ENCODE results near the gene SLC16A4.

DNA sequence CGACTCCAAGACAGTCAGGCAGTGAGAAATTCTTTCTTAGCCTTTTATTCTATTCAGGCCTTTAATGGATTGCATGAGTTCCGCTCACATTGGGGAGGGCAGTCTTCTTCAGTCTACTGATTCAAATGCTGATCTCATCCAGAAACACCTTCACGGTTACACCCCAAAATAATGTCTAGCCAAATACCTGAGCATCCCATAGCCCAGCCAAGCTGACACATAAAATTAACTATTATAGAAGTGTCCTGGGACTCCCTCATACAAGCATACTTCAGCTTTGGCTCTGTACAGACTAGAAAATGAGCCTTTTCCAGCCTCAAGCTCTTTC, 3.6 kb upstream of the SLC16A4 start:
- TF ChIP-seq, protein P1, sequence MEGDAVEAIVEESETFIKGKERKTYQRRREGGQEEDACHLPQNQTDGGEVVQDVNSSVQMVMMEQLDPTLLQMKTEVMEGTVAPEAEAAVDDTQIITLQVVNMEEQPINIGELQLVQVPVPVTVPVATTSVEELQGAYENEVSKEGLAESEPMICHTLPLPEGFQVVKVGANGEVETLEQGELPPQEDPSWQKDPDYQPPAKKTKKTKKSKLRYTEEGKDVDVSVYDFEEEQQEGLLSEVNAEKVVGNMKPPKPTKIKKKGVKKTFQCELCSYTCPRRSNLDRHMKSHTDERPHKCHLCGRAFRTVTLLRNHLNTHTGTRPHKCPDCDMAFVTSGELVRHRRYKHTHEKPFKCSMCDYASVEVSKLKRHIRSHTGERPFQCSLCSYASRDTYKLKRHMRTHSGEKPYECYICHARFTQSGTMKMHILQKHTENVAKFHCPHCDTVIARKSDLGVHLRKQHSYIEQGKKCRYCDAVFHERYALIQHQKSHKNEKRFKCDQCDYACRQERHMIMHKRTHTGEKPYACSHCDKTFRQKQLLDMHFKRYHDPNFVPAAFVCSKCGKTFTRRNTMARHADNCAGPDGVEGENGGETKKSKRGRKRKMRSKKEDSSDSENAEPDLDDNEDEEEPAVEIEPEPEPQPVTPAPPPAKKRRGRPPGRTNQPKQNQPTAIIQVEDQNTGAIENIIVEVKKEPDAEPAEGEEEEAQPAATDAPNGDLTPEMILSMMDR (IDR thresholded peaks at IDR 0.05) = no peak
- TF ChIP-seq, protein P2, sequence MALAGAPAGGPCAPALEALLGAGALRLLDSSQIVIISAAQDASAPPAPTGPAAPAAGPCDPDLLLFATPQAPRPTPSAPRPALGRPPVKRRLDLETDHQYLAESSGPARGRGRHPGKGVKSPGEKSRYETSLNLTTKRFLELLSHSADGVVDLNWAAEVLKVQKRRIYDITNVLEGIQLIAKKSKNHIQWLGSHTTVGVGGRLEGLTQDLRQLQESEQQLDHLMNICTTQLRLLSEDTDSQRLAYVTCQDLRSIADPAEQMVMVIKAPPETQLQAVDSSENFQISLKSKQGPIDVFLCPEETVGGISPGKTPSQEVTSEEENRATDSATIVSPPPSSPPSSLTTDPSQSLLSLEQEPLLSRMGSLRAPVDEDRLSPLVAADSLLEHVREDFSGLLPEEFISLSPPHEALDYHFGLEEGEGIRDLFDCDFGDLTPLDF (CRISPR knock-in tag; IDR thresholded peaks at IDR 0.05) = no peak
- TF ChIP-seq, protein P3, sequence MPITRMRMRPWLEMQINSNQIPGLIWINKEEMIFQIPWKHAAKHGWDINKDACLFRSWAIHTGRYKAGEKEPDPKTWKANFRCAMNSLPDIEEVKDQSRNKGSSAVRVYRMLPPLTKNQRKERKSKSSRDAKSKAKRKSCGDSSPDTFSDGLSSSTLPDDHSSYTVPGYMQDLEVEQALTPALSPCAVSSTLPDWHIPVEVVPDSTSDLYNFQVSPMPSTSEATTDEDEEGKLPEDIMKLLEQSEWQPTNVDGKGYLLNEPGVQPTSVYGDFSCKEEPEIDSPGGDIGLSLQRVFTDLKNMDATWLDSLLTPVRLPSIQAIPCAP (CRISPR knock-in tag; IDR thresholded peaks at IDR 0.05) = no peak
- TF ChIP-seq, protein P4, sequence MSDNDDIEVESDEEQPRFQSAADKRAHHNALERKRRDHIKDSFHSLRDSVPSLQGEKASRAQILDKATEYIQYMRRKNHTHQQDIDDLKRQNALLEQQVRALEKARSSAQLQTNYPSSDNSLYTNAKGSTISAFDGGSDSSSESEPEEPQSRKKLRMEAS (CRISPR knock-in tag; IDR thresholded peaks at IDR 0.05) = no peak
- TF ChIP-seq SP1 (CRISPR knock-in tag; conservative IDR thresholded peaks at IDR 0.05) (no peak), ELF4 (CRISPR knock-in tag; IDR thresholded peaks at IDR 0.05; ENCODE audit: low read depth) (no peak), RELA (CRISPR knock-in tag; IDR thresholded peaks at IDR 0.05; ENCODE audit: borderline replicate concordance) (no peak), IRF2 (CRISPR knock-in tag; IDR thresholded peaks at IDR 0.05; ENCODE audit: borderline replicate concordance, low read depth) (no peak), CBFB (CRISPR knock-in tag; IDR thresholded peaks at IDR 0.05; ENCODE audit: low read depth) (no peak)
- TF ChIP-seq, protein P5, sequence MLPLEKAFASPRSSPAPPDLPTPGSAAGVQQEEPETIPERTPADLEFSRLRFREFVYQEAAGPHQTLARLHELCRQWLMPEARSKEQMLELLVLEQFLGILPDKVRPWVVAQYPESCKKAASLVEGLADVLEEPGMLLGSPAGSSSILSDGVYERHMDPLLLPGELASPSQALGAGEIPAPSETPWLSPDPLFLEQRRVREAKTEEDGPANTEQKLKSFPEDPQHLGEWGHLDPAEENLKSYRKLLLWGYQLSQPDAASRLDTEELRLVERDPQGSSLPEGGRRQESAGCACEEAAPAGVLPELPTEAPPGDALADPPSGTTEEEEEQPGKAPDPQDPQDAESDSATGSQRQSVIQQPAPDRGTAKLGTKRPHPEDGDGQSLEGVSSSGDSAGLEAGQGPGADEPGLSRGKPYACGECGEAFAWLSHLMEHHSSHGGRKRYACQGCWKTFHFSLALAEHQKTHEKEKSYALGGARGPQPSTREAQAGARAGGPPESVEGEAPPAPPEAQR (CRISPR knock-in tag; IDR thresholded peaks at IDR 0.05) = no peak
- TF ChIP-seq, protein P6, sequence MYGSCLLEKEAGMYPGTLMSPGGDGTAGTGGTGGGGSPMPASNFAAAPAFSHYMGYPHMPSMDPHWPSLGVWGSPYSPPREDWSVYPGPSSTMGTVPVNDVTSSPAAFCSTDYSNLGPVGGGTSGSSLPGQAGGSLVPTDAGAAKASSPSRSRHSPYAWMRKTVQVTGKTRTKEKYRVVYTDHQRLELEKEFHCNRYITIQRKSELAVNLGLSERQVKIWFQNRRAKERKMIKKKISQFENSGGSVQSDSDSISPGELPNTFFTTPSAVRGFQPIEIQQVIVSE (CRISPR knock-in tag; IDR thresholded peaks at IDR 0.05; ENCODE audit: borderline replicate concordance) = no peak
- TF ChIP-seq, protein P7, sequence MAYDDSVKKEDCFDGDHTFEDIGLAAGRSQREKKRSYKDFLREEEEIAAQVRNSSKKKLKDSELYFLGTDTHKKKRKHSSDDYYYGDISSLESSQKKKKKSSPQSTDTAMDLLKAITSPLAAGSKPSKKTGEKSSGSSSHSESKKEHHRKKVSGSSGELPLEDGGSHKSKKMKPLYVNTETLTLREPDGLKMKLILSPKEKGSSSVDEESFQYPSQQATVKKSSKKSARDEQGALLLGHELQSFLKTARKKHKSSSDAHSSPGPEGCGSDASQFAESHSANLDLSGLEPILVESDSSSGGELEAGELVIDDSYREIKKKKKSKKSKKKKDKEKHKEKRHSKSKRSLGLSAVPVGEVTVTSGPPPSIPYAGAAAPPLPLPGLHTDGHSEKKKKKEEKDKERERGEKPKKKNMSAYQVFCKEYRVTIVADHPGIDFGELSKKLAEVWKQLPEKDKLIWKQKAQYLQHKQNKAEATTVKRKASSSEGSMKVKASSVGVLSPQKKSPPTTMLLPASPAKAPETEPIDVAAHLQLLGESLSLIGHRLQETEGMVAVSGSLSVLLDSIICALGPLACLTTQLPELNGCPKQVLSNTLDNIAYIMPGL (CRISPR knock-in tag; IDR thresholded peaks at IDR 0.05) = no peak
- TF ChIP-seq, protein P8, sequence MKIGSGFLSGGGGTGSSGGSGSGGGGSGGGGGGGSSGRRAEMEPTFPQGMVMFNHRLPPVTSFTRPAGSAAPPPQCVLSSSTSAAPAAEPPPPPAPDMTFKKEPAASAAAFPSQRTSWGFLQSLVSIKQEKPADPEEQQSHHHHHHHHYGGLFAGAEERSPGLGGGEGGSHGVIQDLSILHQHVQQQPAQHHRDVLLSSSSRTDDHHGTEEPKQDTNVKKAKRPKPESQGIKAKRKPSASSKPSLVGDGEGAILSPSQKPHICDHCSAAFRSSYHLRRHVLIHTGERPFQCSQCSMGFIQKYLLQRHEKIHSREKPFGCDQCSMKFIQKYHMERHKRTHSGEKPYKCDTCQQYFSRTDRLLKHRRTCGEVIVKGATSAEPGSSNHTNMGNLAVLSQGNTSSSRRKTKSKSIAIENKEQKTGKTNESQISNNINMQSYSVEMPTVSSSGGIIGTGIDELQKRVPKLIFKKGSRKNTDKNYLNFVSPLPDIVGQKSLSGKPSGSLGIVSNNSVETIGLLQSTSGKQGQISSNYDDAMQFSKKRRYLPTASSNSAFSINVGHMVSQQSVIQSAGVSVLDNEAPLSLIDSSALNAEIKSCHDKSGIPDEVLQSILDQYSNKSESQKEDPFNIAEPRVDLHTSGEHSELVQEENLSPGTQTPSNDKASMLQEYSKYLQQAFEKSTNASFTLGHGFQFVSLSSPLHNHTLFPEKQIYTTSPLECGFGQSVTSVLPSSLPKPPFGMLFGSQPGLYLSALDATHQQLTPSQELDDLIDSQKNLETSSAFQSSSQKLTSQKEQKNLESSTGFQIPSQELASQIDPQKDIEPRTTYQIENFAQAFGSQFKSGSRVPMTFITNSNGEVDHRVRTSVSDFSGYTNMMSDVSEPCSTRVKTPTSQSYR (CRISPR knock-in tag; IDR thresholded peaks at IDR 0.05) = no peak
